H1 (cell line): Measurements from ENCODE around the gene TRMT44. TPM values are rescaled to one million over a fixed set of nuclear protein-coding genes. Genes with fewer than 3 reads are reported as not detected.

Experiments
- CHD1 ChIP-seq: IDR thresholded peaks from 2 replicates; pipeline ENCODE4 v1.6.1; 2012; ENCODE audit warnings: low read depth, low read length, improper control_type of control experiment
- polyA plus RNA-seq, 7 experiments: library from polyadenylated mRNA; depleted of rRNA in 3 of 7; stranded (reverse) in 5 of 7; unstranded in 2 of 7; fragments of >200 nt in 5 of 7; fragments of 200-250 nt in 2 of 7; gene quantifications; 1 replicate in 5 of 7; 2 replicates in 1 of 7; 4 replicates in 1 of 7; pipeline versions ENCODE4 v1.2.1 to v1.2.3, GENCODE V29; 2011 to 2013; ENCODE audit warnings: missing spikeins in 2 of 7, mixed read lengths in 2 of 7
- total RNA-seq: library from RNA; stranded (reverse); fragmentation: NEBNext Ultra II Directional; extraction: Animal tissue kit (Norgen Biotek cat#: 25700); gene quantifications from 2 replicates; pipeline ENCODE4 v1.2.1, GENCODE V29; 2021
- TF ChIP-seq, protein P1 (sequence below): fragments of 300-600 bp; sonication (generic); IDR thresholded peaks from 2 replicates; pipeline ENCODE4 v1.7.1; 2012; ENCODE audit warnings: low read length, moderate library complexity, mild to moderate bottlenecking, inconsistent platforms; ENCODE audit not compliant: insufficient replicate concordance

Gene TRMT44
- total and polyA plus RNA-seq, 2 of the 8 experiments (the other 6 are each of a cell fraction or from before 2014, with no cell fraction given): 8.6 to 23.9 TPM

DNA sequence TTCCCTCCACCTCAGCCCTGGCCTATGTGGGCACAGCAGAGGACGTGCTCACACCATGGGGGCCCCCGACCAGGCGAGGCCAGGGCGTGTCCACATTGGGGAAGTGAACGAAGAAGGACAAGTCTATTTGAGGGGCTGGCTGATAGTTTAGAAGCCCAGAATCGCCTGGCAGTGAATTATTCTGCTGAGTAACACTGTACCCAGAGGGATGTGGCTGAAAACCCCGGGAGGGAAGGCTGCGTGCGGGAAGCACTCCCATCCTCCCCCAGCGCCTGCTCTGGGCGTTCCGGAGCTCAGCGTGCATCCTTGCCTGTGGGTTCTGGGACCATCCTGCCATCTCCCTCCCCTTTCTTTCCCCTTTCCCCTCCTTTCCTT, 66.6 kb downstream of the TRMT44 start (continued):
- TF ChIP-seq, protein P1, sequence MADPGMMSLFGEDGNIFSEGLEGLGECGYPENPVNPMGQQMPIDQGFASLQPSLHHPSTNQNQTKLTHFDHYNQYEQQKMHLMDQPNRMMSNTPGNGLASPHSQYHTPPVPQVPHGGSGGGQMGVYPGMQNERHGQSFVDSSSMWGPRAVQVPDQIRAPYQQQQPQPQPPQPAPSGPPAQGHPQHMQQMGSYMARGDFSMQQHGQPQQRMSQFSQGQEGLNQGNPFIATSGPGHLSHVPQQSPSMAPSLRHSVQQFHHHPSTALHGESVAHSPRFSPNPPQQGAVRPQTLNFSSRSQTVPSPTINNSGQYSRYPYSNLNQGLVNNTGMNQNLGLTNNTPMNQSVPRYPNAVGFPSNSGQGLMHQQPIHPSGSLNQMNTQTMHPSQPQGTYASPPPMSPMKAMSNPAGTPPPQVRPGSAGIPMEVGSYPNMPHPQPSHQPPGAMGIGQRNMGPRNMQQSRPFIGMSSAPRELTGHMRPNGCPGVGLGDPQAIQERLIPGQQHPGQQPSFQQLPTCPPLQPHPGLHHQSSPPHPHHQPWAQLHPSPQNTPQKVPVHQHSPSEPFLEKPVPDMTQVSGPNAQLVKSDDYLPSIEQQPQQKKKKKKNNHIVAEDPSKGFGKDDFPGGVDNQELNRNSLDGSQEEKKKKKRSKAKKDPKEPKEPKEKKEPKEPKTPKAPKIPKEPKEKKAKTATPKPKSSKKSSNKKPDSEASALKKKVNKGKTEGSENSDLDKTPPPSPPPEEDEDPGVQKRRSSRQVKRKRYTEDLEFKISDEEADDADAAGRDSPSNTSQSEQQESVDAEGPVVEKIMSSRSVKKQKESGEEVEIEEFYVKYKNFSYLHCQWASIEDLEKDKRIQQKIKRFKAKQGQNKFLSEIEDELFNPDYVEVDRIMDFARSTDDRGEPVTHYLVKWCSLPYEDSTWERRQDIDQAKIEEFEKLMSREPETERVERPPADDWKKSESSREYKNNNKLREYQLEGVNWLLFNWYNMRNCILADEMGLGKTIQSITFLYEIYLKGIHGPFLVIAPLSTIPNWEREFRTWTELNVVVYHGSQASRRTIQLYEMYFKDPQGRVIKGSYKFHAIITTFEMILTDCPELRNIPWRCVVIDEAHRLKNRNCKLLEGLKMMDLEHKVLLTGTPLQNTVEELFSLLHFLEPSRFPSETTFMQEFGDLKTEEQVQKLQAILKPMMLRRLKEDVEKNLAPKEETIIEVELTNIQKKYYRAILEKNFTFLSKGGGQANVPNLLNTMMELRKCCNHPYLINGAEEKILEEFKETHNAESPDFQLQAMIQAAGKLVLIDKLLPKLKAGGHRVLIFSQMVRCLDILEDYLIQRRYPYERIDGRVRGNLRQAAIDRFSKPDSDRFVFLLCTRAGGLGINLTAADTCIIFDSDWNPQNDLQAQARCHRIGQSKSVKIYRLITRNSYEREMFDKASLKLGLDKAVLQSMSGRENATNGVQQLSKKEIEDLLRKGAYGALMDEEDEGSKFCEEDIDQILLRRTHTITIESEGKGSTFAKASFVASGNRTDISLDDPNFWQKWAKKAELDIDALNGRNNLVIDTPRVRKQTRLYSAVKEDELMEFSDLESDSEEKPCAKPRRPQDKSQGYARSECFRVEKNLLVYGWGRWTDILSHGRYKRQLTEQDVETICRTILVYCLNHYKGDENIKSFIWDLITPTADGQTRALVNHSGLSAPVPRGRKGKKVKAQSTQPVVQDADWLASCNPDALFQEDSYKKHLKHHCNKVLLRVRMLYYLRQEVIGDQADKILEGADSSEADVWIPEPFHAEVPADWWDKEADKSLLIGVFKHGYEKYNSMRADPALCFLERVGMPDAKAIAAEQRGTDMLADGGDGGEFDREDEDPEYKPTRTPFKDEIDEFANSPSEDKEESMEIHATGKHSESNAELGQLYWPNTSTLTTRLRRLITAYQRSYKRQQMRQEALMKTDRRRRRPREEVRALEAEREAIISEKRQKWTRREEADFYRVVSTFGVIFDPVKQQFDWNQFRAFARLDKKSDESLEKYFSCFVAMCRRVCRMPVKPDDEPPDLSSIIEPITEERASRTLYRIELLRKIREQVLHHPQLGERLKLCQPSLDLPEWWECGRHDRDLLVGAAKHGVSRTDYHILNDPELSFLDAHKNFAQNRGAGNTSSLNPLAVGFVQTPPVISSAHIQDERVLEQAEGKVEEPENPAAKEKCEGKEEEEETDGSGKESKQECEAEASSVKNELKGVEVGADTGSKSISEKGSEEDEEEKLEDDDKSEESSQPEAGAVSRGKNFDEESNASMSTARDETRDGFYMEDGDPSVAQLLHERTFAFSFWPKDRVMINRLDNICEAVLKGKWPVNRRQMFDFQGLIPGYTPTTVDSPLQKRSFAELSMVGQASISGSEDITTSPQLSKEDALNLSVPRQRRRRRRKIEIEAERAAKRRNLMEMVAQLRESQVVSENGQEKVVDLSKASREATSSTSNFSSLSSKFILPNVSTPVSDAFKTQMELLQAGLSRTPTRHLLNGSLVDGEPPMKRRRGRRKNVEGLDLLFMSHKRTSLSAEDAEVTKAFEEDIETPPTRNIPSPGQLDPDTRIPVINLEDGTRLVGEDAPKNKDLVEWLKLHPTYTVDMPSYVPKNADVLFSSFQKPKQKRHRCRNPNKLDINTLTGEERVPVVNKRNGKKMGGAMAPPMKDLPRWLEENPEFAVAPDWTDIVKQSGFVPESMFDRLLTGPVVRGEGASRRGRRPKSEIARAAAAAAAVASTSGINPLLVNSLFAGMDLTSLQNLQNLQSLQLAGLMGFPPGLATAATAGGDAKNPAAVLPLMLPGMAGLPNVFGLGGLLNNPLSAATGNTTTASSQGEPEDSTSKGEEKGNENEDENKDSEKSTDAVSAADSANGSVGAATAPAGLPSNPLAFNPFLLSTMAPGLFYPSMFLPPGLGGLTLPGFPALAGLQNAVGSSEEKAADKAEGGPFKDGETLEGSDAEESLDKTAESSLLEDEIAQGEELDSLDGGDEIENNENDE: no peak
- no peak for TF ChIP-seq CHD1
